ENCODE data around the gene CCNC. TPM values are rescaled to one million over a fixed set of nuclear protein-coding genes. Genes with fewer than 3 reads are reported as not detected.

CCNC gene
- total RNA-seq, 1 experiment from 2014 or later, result 43.4 TPM

DNA sequence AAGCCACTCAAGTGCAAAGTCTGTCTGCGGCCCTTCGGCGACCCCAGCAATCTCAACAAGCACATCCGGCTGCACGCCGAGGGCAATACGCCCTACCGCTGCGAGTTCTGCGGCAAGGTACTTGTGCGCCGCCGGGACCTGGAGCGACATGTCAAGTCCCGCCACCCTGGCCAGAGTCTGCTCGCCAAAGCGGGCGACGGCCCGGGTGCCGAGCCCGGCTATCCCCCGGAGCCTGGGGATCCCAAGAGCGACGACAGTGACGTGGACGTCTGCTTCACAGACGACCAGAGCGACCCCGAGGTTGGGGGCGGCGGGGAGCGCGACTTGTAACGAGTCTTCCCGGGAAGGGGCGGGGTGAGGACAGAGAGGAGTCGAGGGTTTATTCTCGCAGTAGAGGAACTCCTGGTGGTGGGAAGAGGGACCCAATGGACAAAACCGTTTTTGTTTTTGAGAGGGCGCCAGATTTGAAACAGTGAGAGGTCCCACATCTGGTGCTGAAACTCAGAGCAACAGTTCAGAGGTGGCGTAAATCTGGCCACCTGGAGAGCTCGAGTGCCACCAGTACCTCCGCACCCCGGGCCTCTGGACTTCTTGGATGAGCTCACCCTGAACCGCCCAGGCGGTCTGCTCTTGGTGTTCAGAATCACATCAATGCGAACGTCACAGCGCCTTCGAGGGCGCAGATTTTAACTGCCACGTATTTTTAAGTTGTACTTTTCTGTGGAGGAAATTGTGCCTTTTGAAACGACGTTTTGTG lies 46.1 kb upstream of the CCNC start:
- Histone ChIP-seq H3K9me3 (ENCODE audit: control insufficient read depth, insufficient read depth, low read depth, low read length) (no peaks in the 10 kb centered on the region), H3K4me3 (ENCODE audit: low read depth in 2 of 2, low read length in 2 of 2) (no peak overlapping the region), H3K27ac (ENCODE audit: low read length) (no peak overlapping the region), H3K36me3 (ENCODE audit: control insufficient read depth, insufficient read depth, low read length) (no peaks in the 10 kb centered on the region), H3K4me1 (ENCODE audit: control insufficient read depth, insufficient read depth, low read length) (no peaks in the 10 kb centered on the region), H3K27me3 (ENCODE audit: control insufficient read depth, insufficient read depth, low read length) (peaks cover 34% of the 10 kb centered on the region)
- intact Hi-C loops (cut with micrococcal nuclease; ENCODE audit: unreplicated experiment) (no loop called here), in situ Hi-C loops (cut with HindIII; ENCODE audit: low pct_unique_long_range_greater_than_20kb, low sequenced_read_pairs) (no loop called here)
- TF ChIP-seq SIN3A (IDR thresholded peaks at IDR 0.05; ENCODE audit: borderline replicate concordance, insufficient read depth, low read depth, low read length) (no peak), POLR2AphosphoS5 (IDR thresholded peaks at IDR 0.05; ENCODE audit: low read depth, low read length) (no peak), TCF7L2 (IDR thresholded peaks at IDR 0.05; ENCODE audit: low read depth, low read length) (no peak), REST (IDR thresholded peaks at IDR 0.05; ENCODE audit: insufficient read depth in 1 of 2, low read depth in 2 of 2, low read length in 1 of 2) (no peak)
- TF ChIP-seq, protein P1, sequence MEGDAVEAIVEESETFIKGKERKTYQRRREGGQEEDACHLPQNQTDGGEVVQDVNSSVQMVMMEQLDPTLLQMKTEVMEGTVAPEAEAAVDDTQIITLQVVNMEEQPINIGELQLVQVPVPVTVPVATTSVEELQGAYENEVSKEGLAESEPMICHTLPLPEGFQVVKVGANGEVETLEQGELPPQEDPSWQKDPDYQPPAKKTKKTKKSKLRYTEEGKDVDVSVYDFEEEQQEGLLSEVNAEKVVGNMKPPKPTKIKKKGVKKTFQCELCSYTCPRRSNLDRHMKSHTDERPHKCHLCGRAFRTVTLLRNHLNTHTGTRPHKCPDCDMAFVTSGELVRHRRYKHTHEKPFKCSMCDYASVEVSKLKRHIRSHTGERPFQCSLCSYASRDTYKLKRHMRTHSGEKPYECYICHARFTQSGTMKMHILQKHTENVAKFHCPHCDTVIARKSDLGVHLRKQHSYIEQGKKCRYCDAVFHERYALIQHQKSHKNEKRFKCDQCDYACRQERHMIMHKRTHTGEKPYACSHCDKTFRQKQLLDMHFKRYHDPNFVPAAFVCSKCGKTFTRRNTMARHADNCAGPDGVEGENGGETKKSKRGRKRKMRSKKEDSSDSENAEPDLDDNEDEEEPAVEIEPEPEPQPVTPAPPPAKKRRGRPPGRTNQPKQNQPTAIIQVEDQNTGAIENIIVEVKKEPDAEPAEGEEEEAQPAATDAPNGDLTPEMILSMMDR (IDR thresholded peaks at IDR 0.05), result no peak
- BruUV-seq (replicated peaks), result no TSS peak
- DNase-seq (ENCODE audit: low read depth, low spot score) (no peak), ATAC-seq (peak; percentile 26)
- CTCF ChIA-PET, result no interaction called here
- POLR2A ChIA-PET, result no interaction called here

DNA sequence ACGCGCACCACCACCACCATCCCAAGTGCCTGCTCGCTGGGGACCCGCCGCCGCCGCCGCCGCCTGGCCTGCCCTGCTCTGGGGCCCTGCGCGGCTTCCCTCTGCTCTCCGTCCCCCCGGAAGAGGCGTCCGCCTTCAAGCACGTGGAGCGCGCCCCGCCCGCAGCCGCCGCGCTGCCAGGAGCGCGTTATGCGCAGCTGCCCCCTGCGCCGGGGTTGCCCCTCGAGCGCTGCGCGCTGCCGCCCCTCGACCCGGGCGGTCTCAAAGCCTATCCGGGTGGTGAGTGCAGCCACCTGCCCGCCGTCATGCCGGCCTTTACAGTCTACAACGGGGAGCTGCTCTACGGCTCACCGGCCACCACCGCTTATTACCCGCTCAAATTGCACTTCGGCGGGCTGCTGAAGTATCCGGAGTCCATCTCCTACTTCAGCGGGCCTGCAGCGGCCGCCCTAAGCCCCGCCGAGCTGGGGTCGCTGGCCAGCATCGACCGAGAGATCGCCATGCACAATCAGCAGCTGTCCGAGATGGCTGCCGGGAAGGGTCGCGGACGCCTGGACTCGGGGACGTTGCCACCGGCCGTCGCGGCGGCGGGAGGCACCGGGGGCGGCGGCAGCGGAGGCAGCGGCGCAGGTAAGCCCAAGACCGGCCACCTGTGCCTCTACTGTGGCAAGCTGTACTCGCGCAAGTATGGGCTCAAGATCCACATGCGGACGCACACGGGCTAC lies 45.4 kb upstream of the CCNC start:
- no peak for DNase-seq (ENCODE audit: low read depth, low spot score)
- ATAC-seq, result no peak
- CTCF ChIA-PET, result no interaction called here

More for the DNA sequence above, 45.4 kb upstream of the CCNC start:
- no peaks in the 10 kb centered on the region for H3K4me1 ChIP-seq (ENCODE audit: control insufficient read depth, insufficient read depth, low read length)
- H3K36me3 ChIP-seq (ENCODE audit: control insufficient read depth, insufficient read depth, low read length), result no peaks in the 10 kb centered on the region
- no peak overlapping the region for H3K4me3 ChIP-seq (ENCODE audit: low read depth in 2 of 2, low read length in 2 of 2)
- peaks cover 32% of the 10 kb centered on the region for H3K27me3 ChIP-seq (ENCODE audit: control insufficient read depth, insufficient read depth, low read length)
- POLR2A ChIA-PET, result no interaction called here
- BruUV-seq (replicated peaks), result no TSS peak
- no peak overlapping the region for H3K27ac ChIP-seq (ENCODE audit: low read length)
- intact Hi-C loops (cut with micrococcal nuclease; ENCODE audit: unreplicated experiment) (no loop called here), in situ Hi-C loops (cut with HindIII; ENCODE audit: low pct_unique_long_range_greater_than_20kb, low sequenced_read_pairs) (no loop called here)
- no peaks in the 10 kb centered on the region for H3K9me3 ChIP-seq (ENCODE audit: control insufficient read depth, insufficient read depth, low read depth, low read length)
- TF ChIP-seq POLR2AphosphoS5 (IDR thresholded peaks at IDR 0.05; ENCODE audit: low read depth, low read length), result no peak
- no peak for TF ChIP-seq SIN3A (IDR thresholded peaks at IDR 0.05; ENCODE audit: borderline replicate concordance, insufficient read depth, low read depth, low read length)
- TF ChIP-seq, protein P1 (IDR thresholded peaks at IDR 0.05), result no peak
- no peak for TF ChIP-seq REST (IDR thresholded peaks at IDR 0.05; ENCODE audit: insufficient read depth in 1 of 2, low read depth in 2 of 2, low read length in 1 of 2)
- TF ChIP-seq TCF7L2 (IDR thresholded peaks at IDR 0.05; ENCODE audit: low read depth, low read length), result no peak

Measured in Panc1 (cell line).